NCI-H1417 (cell line): Measurements from ENCODE around the gene CCDC152.

Source experiments
- DNase-seq, 3 experiments: peaks; one replicate each; lab custom pipeline; 2025; lab: John Stamatoyannopoulos, UW

Gene CCDC152, protein sequence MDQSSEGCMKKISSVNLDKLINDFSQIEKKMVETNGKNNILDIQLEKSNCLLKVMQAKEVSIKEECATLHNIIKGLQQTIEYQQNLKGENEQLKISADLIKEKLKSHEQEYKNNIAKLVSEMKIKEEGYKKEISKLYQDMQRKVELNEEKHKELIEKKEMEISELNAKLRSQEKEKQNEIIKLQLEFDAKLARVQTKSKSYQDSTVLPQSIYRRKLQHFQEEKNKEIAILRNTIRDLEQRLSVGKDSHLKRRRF

DNA sequence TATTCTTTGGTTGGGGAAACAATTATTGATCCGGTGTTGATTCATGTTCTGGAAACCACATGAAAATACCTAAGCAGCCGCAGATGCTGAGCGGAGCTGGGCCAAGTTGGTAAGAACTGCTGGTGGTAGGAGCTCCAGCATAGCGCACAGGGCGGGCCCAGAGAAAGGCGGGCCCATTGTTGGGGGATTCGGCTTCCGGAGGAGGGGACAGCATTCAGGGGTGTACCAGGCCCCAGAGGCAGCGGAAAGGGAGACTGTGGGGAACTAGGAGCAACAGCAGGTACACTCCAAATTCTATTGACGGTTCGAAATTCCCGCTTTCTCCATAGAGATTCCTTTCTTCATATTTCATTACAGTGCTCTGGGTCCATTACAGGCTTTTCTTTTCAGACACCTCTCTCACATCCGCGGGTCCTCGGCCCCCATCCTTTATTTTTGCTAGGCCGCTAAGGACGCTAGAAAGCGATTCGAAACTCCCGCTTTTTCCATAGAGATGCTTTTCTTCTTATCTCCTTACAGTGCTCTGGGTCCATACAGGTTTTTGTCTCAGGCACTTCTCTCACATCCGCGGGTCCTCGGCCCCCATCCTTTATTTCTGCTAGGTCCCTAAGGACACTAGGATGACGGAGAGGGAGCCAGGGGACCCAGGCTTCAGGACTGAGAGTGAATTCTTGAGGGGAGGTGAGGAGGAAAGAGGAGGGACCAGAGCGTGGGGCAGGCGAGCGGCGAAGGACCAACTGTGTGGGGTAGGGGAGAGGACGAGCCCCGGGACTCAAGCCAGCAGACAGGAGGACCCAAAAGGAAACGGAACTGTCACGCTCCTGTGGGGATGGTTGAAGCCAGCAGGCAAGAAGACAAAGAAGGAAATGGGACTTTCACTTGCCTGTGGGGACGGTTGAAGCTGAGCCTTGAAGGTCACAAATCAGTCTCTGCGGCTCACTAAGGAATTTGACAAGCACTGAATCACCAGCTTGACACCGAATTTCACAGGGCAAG is at the start of gene CCDC152:
CCDC152 (plus strand) TSS at position 213 of the 996 bp plus-strand sequence. CDS start 2,304 bp downstream, outside the sequence.
- no peak for DNase-seq

- peak in 1 of 3 experiments; percentile 45 for DNase-seq
Observed at GRCh38 chr5:42715785-42716184, 40.8 kb upstream of the CCDC152 start.

DNA sequence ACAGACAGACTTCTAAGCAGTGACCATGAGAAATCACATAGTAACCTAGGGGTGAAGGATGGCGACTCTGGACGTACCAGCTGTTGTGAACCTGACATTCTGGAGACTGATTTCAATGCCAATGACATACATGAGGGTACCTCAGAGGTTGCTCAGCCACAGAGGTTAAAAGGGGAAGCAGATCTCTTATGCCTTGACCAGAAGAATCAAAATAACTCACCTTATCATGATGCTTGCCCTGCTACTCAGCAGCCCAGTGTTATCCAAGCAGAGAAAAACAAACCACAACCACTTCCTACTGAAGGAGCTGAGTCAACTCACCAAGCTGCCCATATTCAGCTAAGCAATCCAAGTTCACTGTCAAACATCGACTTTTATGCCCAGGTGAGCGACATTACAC is 38.0 kb upstream of the CCDC152 start:
- no peak for DNase-seq

GRCh38 chr5:42719034-42719433 is 37.6 kb upstream of the CCDC152 start:
- DNase-seq: no peak

DNA sequence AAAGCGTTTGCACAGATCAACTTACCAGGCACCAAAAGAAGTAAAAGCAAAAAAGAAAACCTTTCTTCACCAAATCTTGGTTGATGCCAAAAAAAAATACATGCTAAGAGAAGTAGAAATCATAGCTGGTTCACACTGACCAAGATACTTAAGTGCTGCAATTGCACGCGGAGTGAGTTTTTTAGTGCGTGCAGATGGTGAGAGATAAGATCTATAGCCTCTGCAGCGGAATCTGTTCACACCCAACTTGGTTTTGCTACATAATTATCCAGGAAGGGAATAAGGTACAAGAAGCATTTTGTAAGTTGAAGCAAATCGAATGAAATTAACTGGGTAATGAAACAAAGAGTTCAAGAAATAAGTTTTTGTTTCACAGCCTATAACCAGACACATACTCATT is 36.4 kb upstream of the CCDC152 start:
- no peak for DNase-seq

DNA sequence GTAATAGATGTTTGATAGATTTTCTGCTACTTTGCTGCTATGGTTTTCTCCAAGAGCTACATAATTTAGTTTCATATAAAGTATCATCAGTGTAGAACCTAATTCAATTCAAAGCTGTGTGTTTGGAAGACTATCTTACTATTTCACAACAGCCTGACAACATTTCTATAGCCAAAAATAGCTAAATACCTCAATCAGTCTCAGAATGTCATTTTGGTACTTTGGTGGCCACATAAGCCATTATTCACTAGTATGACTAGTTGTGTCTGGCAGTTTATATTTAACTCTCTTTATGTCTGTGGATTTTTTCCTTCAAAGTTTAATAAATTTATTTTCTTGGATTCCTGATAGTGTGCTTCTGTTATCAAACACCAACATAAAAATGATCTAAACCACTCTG is 35.1 kb upstream of the CCDC152 start:
- DNase-seq: no peak

DNA sequence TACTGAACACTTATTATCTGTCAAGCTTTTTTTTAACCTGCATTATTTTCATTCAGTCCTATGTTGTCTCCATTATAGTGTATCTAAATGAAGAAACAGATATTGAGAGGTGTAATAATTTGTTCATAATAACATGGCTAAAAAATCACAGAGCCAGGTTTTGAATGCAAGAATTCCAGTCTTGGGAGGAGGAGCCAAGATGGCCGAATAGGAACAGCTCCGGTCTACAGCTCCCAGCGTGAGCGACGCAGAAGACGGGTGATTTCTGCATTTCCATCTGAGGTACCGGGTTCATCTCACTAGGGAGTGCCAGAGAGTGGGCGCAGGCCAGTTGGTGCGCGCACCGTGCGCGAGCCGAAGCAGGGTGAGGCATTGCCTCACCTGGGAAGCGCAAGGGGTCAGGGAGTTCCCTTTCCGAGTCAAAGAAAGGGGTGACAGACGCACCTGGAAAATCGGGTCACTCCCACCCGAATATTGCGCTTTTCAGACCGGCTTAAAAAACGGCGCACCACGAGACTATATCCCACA is 22.0 kb upstream of the CCDC152 start:
- DNase-seq: peak in 1 of 3 experiments; percentile 29

DNA sequence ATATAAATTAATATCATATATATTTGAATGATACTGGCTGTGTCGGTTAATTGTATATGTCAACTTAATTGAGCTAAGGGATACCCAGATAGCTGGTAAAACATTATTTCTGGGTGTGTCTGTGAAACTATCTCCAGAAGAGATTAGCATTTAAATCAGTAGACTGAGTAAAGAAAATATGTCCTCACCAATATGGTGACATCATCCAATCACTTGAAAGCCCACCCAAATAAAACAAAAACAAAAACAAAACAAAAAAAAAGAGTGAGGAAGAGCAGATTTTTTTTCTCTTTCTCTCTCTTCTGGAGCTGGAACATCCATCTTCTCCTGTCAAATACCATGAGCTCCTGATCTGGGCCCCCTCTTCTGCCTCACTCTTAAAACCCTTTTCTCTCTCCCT is 15.7 kb upstream of the CCDC152 start:
- no peak for DNase-seq

DNA sequence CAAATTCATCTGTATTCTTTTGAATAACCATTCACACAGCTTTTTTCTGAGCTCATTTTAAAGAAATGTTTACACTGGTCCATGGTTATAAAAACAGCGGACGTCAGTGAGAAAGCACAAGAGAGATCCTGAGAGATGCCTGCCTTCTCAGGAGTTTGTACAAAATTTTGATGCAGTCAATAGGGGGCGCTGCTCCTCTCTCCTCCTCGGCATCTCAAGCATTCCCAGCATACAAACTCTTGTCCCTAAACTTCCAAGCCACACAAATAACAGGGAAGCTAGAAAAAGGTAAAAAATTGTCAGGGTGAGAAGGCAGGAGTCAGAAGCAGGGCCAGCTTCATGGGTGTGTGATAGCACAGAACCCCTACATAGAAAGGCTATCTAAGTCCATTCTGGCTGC is 11.2 kb upstream of the CCDC152 start:
- DNase-seq: no peak

DNA sequence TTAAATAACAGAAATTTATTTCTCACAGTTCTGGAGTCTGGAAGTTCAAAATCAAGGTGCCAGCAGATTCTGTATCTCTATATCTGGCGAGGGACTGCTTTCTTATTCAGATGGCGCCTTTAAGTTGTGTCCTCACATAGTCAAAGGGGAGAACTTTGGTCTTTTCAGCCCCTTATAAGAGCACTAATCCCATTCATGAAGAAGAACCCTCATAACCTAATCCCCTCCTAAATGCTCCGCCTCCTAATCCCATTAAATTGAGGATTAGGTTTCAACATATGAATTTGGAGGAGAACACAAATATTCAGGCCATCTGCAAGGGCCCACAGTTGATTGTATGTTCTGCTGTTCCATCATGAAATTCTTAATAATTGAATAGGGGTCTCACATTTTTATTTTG is 10.8 kb upstream of the CCDC152 start:
- DNase-seq: no peak

- no peak for DNase-seq
Observed at GRCh38 chr5:42749020-42749419, 7.6 kb upstream of the CCDC152 start.

DNA sequence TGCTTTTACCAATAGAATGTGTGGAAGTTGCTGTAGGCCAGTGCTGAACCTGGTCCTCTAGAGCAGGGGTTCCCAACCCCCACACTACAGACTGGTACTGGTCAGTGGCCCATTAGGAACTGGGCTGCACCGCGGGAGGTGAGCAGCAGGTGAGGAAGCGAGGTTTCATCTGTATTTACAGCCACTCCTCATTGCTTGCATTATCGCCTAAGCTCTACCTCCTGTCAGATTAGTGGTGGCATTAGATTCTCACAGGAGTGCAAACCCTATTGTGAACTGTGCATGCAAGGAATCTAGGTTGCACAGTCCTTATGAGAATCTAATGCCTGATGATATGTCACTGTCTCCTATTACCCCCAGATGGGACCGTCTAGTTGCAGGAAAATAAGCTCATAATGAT is 6.1 kb upstream of the CCDC152 start:
- no peak for DNase-seq

DNA sequence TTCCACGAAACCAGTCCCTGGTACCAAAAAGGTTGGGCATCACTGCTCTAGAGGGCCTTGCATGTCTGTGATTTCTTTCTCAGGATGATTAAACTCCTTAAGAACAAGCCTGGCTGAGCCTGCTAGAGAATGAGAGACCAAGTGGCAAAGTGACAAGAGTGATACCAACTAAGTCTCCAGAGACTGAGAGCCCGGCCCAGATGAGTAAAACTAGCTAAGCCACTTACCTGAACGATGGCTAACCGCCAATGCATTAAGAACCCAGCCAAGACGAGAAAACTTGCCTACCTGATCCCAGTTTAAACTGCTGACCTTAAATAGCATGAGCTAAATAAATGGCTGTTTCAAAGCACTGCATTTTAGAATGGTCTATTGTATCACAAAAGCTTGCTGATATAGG is 5.6 kb upstream of the CCDC152 start:
- no peak for DNase-seq

DNA sequence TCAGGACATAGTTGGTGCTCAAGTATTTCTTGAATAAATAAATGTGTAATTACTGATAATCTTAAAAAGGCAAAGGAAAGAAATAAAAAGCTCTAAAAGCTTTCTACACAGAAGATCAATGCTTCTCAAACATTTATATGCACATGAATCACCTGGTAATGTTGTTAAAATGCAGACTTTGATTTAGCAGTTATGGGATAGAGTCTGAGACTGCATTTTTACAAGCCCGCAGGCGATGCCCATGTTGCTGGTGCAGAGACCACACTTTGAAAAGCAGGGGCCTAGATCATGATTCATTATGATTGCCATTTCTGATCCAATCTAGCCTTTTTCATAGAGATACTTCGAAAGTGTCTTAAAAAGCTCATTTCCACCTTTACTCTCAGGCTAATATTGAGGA is 3.5 kb upstream of the CCDC152 start:
- no peak for DNase-seq

- DNase-seq: no peak
Observed at GRCh38 chr5:42759456-42759855, 2.8 kb downstream of the CCDC152 start.

- no peak for DNase-seq
Observed at GRCh38 chr5:42760426-42760825, 3.8 kb downstream of the CCDC152 start.

- no peak for DNase-seq
Observed at GRCh38 chr5:42761791-42762190, 5.2 kb downstream of the CCDC152 start.

- DNase-seq: peak; percentile 5 to 59 (median 59)
Observed at GRCh38 chr5:42767491-42768105, 11.0 kb downstream of the CCDC152 start.

- DNase-seq: no peak
Observed at GRCh38 chr5:42768106-42768504, 11.5 kb downstream of the CCDC152 start.

DNA sequence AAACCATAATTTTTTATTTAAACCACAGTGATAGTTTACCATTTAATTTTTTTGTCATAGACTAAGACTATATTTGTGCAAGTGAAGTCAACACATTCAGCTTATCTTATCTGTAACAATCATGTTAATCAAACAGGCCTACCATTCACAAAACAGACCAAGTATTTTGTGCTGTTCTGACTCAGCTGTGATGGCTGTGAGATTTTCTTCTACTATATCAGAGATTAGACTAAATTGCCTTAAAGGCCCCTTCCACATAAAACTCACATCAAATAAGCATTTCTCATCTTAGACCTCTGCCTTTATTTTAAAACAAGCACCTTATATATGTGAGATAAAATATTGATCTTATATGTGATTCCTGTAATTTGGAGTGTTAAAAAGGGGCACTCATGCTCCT is 13.4 kb downstream of the CCDC152 start:
- DNase-seq: no peak

DNA sequence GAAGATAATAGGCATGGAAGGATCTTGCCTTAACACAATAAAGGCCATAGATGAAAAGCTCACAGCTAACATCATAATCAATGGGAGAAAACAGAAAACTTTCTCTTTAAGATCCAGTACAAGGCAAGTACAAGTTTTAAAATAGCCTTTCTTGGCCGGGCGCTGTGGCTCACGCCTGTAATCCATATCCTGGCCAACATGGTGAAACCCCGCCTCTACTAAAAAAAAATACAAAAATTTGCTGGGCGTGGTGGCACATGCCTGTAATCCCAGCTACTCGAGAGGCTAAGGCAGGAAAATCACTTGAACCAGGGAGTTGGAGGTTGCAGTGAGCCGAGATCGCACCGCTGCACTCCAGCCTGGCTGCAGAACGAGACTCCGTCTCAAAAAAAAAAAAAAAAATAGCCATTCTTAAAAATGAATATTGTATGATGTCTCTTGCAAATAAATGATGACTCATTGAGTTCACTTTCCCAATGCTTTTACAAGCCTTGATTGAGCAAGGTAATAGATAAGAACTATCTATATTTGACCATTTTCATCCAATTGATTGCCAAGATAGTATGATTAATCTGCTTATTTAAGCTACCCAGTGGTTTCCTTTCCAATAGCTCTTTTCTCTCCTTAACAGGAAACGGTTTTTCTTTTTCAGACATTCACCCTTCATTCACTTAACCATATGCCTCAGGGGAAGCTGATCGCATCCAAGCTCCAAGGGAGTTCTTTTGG is 15.8 kb downstream of the CCDC152 start:
- no peak for DNase-seq

DNA sequence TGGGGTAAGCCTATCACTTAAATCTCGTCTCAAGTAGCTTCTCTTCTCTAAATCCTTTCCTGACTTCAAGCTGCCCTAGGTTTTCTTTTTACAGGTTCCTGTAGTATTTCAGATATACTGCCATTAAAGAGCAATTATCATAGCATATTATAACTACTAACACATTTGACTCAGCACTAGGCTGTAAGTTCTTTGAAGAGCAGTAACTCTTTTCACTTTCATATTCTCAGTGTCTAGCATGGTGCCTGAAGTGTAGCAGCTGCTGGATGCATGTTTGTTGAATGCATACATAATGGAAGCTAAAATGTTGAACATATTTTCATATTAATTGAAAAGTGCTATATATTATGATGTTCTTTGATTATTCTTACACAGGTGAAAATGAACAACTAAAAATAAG is 22.5 kb downstream of the CCDC152 start:
- no peak for DNase-seq
